Amniotic stem cell (primary cell): ENCODE data around the gene MIS18A.
"Not testable (repeated sequence)": the region's sequence is repeated elsewhere in the genome, so short reads cannot be mapped to it uniquely, and the experiment has no call there.

Source experiments
- DNase-seq: peaks from one replicate; lab custom pipeline; 2025; lab: John Stamatoyannopoulos, UW

Gene MIS18A

GRCh38 chr21:32304998-32305397 is 26.1 kb upstream of the MIS18A start:
- no peak for DNase-seq

- DNase-seq: no peak
These were observed 24.5 kb upstream of the MIS18A start for GRCh38 chr21:32303385-32303784.

GRCh38 chr21:32302560-32302959 is 23.7 kb upstream of the MIS18A start:
- no peak for DNase-seq

GRCh38 chr21:32301596-32301995 is 22.7 kb upstream of the MIS18A start:
- no peak for DNase-seq

GRCh38 chr21:32300117-32300681 is 21.4 kb upstream of the MIS18A start:
- DNase-seq: no peak

- DNase-seq: no peak
These were observed 20.8 kb upstream of the MIS18A start for GRCh38 chr21:32299695-32300094.

GRCh38 chr21:32298658-32299081 is 19.8 kb upstream of the MIS18A start, which contains the start of gene MRAP:
MRAP (plus strand) TSS chr21:32298855; CDS start chr21:32298972, 117 bp downstream.
- DNase-seq: no peak

GRCh38 chr21:32298148-32298559 is 19.3 kb upstream of the MIS18A start:
- no peak for DNase-seq

- no peak for DNase-seq
These were observed 18.6 kb upstream of the MIS18A start for GRCh38 chr21:32297449-32297848.

GRCh38 chr21:32285476-32285875 is 6.6 kb upstream of the MIS18A start:
- no peak for DNase-seq

- DNase-seq: no peak
These were observed 4.1 kb upstream of the MIS18A start for GRCh38 chr21:32282992-32283391.

GRCh38 chr21:32281531-32281930 is 2.7 kb upstream of the MIS18A start:
- no peak for DNase-seq

GRCh38 chr21:32279377-32279680 is 480 bp upstream of the MIS18A start:
- no peak for DNase-seq

- no peak for DNase-seq
These were observed 746 bp downstream of the MIS18A start for GRCh38 chr21:32278103-32278502.

GRCh38 chr21:32276671-32277070 is 2.2 kb downstream of the MIS18A start:
- no peak for DNase-seq

GRCh38 chr21:32270748-32271147 is 8.1 kb downstream of the MIS18A start:
- DNase-seq: no peak

GRCh38 chr21:32265321-32265720 is 13.5 kb downstream of the MIS18A start:
- not testable (repeated sequence) for DNase-seq

GRCh38 chr21:32261929-32262328 is 16.9 kb downstream of the MIS18A start:
- DNase-seq: no peak

- no peak for DNase-seq
These were observed 18.7 kb downstream of the MIS18A start for GRCh38 chr21:32260130-32260529.

GRCh38 chr21:32258786-32259048 is 20.1 kb downstream of the MIS18A start:
- not testable (repeated sequence) for DNase-seq

GRCh38 chr21:32257962-32258785 is 20.7 kb downstream of the MIS18A start:
- peak; percentile 65 for DNase-seq

GRCh38 chr21:32256873-32257620 is 21.8 kb downstream of the MIS18A start:
- DNase-seq: peak; percentile 74

- DNase-seq: no peak
These were observed 22.6 kb downstream of the MIS18A start for GRCh38 chr21:32256251-32256650.
